Muscle of arm (tissue), 12 donors: ENCODE data around the gene CCND1. TPM values are rescaled to one million over a fixed set of nuclear protein-coding genes. Genes with fewer than 3 reads are reported as not detected.

ENCODE experiments used
- polyA plus RNA-seq, 12 donors: library from polyadenylated mRNA; unstranded; fragments of 120-200 nt; gene quantifications; one replicate each; pipeline ENCODE4 v1.2.1, GENCODE V29; 2013; ENCODE audit not compliant: insufficient read length in 12 of 12

CCND1 gene
- polyA plus RNA-seq, 12 donors, result 55.4 to 149 (median 76.6) TPM; not detected in 1

Other genes with a start within 250 kb of the CCND1 start
- gene LINC01488, start 159.5 kb upstream of the CCND1 start, polyA plus RNA-seq, result under 1 TPM in 6 of 12 donors, not detected in 6; 0.12 to 0.28 (median 0.13) TPM
- gene LTO1, start 34.2 kb downstream of the CCND1 start, polyA plus RNA-seq, result 10 to 100 TPM in 11 of 12 donors, not detected in 1; 14.1 to 26.3 (median 18.0) TPM
- 1 to 10 TPM in 7 of 12 donors, under 1 TPM in 3, not detected in 2; 0.53 to 5.2 (median 1.1) TPM for gene FGF19, start 62.9 kb downstream of the CCND1 start, polyA plus RNA-seq
- 10 to 100 TPM in 3 of 12 donors, 1 to 10 TPM in 8, not detected in 1; 3.7 to 12.8 (median 6.6) TPM for gene FGF4, start 134.2 kb downstream of the CCND1 start, polyA plus RNA-seq
- gene FGF3, start 178.3 kb downstream of the CCND1 start, polyA plus RNA-seq, result not detected